Measurements from ENCODE around the gene RAVER1. TPM values are rescaled to one million over a fixed set of nuclear protein-coding genes. Genes with fewer than 3 reads are reported as not detected.

RAVER1 gene
- total and polyA plus RNA-seq, 9 of the 15 experiments (the other 6 are each of a cell fraction or from before 2014, with no cell fraction given) = 0.06 to 113 (median 7.0) TPM

DNA sequence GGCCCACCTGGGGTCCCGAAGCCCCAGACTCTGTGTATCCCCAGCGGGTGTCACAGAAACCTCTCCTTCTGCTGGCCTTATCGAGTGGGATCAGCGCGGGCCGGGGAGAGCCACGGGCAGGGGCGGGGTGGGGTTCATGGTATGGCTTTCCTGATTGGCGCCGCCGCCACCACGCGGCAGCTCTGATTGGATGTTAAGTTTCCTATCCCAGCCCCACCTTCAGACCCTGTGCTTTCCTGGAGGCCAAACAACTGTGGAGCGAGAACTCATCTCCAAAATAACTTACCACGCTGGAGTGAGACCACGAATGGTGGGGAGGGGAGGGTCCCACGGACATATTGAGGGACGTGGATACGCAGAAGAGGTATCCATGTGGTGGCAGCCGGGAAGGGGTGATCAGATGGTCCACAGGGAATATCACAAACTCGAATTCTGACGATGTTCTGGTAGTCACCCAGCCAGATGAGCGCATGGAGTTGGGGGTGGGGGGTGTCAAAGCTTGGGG is 44.6 kb downstream of the RAVER1 start (continued):
- TF ChIP-seq XRCC4 (IDR thresholded peaks at IDR 0.05; ENCODE audit: extremely low read depth, insufficient read depth, insufficient read length) = no peak
- TF ChIP-seq, protein P1, sequence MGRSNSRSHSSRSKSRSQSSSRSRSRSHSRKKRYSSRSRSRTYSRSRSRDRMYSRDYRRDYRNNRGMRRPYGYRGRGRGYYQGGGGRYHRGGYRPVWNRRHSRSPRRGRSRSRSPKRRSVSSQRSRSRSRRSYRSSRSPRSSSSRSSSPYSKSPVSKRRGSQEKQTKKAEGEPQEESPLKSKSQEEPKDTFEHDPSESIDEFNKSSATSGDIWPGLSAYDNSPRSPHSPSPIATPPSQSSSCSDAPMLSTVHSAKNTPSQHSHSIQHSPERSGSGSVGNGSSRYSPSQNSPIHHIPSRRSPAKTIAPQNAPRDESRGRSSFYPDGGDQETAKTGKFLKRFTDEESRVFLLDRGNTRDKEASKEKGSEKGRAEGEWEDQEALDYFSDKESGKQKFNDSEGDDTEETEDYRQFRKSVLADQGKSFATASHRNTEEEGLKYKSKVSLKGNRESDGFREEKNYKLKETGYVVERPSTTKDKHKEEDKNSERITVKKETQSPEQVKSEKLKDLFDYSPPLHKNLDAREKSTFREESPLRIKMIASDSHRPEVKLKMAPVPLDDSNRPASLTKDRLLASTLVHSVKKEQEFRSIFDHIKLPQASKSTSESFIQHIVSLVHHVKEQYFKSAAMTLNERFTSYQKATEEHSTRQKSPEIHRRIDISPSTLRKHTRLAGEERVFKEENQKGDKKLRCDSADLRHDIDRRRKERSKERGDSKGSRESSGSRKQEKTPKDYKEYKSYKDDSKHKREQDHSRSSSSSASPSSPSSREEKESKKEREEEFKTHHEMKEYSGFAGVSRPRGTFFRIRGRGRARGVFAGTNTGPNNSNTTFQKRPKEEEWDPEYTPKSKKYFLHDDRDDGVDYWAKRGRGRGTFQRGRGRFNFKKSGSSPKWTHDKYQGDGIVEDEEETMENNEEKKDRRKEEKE (IDR thresholded peaks at IDR 0.05; ENCODE audit: borderline replicate concordance in 1 of 2, control insufficient read depth in 1 of 2, low read depth in 2 of 2, low read length in 1 of 2) = no peak
- no peak for TF ChIP-seq SRSF9 (IDR thresholded peaks at IDR 0.05; ENCODE audit: borderline replicate concordance, low read depth, low read length)
- no peak for TF ChIP-seq BRF1 (IDR thresholded peaks at IDR 0.05; ENCODE audit: borderline replicate concordance, extremely low read depth, insufficient read length)
- no peak for TF ChIP-seq KDM2B (CRISPR knock-in tag; IDR thresholded peaks at IDR 0.05)
- TF ChIP-seq, protein P2, sequence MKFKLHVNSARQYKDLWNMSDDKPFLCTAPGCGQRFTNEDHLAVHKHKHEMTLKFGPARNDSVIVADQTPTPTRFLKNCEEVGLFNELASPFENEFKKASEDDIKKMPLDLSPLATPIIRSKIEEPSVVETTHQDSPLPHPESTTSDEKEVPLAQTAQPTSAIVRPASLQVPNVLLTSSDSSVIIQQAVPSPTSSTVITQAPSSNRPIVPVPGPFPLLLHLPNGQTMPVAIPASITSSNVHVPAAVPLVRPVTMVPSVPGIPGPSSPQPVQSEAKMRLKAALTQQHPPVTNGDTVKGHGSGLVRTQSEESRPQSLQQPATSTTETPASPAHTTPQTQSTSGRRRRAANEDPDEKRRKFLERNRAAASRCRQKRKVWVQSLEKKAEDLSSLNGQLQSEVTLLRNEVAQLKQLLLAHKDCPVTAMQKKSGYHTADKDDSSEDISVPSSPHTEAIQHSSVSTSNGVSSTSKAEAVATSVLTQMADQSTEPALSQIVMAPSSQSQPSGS (CRISPR knock-in tag; IDR thresholded peaks at IDR 0.05) = no peak
- no peak for TF ChIP-seq ZC3H11A (IDR thresholded peaks at IDR 0.05; ENCODE audit: low read depth, low read length)
- TF ChIP-seq ZNF57 (CRISPR knock-in tag; IDR thresholded peaks at IDR 0.05) = no peak
- TF ChIP-seq FOXA3 (CRISPR knock-in tag; conservative IDR thresholded peaks at IDR 0.05 in 1 of 2, IDR thresholded peaks at IDR 0.05 in 1 of 2) = no peak
- TF ChIP-seq, protein P3, sequence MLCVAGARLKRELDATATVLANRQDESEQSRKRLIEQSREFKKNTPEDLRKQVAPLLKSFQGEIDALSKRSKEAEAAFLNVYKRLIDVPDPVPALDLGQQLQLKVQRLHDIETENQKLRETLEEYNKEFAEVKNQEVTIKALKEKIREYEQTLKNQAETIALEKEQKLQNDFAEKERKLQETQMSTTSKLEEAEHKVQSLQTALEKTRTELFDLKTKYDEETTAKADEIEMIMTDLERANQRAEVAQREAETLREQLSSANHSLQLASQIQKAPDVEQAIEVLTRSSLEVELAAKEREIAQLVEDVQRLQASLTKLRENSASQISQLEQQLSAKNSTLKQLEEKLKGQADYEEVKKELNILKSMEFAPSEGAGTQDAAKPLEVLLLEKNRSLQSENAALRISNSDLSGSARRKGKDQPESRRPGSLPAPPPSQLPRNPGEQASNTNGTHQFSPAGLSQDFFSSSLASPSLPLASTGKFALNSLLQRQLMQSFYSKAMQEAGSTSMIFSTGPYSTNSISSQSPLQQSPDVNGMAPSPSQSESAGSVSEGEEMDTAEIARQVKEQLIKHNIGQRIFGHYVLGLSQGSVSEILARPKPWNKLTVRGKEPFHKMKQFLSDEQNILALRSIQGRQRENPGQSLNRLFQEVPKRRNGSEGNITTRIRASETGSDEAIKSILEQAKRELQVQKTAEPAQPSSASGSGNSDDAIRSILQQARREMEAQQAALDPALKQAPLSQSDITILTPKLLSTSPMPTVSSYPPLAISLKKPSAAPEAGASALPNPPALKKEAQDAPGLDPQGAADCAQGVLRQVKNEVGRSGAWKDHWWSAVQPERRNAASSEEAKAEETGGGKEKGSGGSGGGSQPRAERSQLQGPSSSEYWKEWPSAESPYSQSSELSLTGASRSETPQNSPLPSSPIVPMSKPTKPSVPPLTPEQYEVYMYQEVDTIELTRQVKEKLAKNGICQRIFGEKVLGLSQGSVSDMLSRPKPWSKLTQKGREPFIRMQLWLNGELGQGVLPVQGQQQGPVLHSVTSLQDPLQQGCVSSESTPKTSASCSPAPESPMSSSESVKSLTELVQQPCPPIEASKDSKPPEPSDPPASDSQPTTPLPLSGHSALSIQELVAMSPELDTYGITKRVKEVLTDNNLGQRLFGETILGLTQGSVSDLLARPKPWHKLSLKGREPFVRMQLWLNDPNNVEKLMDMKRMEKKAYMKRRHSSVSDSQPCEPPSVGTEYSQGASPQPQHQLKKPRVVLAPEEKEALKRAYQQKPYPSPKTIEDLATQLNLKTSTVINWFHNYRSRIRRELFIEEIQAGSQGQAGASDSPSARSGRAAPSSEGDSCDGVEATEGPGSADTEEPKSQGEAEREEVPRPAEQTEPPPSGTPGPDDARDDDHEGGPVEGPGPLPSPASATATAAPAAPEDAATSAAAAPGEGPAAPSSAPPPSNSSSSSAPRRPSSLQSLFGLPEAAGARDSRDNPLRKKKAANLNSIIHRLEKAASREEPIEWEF (CRISPR knock-in tag; IDR thresholded peaks at IDR 0.05) = no peak
- no peak for TF ChIP-seq HNRNPUL1 (IDR thresholded peaks at IDR 0.05; ENCODE audit: low read length)
- TF ChIP-seq KDM4B (IDR thresholded peaks at IDR 0.05; ENCODE audit: borderline replicate concordance in 2 of 2, low read depth in 1 of 2) = no peak
- TF ChIP-seq HEY1 (CRISPR knock-in tag; IDR thresholded peaks at IDR 0.05; ENCODE audit: borderline replicate concordance) = no peak
- no peak for TF ChIP-seq HMG20B (CRISPR knock-in tag; IDR thresholded peaks at IDR 0.05)
- TF ChIP-seq ZNF23 (CRISPR knock-in tag; IDR thresholded peaks at IDR 0.05) = no peak
- no peak for TF ChIP-seq PTBP1 (IDR thresholded peaks at IDR 0.05; ENCODE audit: low read depth, low read length)
- TF ChIP-seq MAFF (IDR thresholded peaks at IDR 0.05; ENCODE audit: low read length) = no peak
- no peak for TF ChIP-seq NCOA4 (IDR thresholded peaks at IDR 0.05; ENCODE audit: partially characterized antibody)
- TF ChIP-seq TRIM28 (IDR thresholded peaks at IDR 0.05) = no peak
- TF ChIP-seq ZSCAN32 (CRISPR knock-in tag; IDR thresholded peaks at IDR 0.05) = no peak

Measured in K562 (cell line).